GM19351 (cell line): ENCODE results near the gene RASL11A.
"Not testable (repeated sequence)": the region's sequence is repeated elsewhere in the genome, so short reads cannot be mapped to it uniquely, and the experiment has no call there.

Experiments used
- ATAC-seq: cut with Tn5 transposase; IDR thresholded peaks from one replicate; pipeline ENCODE4 v1.9.1; 2021; ENCODE audit warnings: mild to moderate bottlenecking, moderate library complexity; ENCODE audit not compliant: unreplicated experiment

RASL11A gene

GRCh38 chr13:27270594-27271520 lies at the start of gene RASL11A:
Gene RASL11A, plus strand, starts transcription at chr13:27270830. Its CDS starts 115 bp downstream, at chr13:27270945.
- ATAC-seq = peak; percentile 85

GRCh38 chr13:27222100-27222499 lies 48.5 kb upstream of the RASL11A start:
- ATAC-seq = not testable (repeated sequence)

- no peak for ATAC-seq
Observed at GRCh38 chr13:27226991-27227390, 43.6 kb upstream of the RASL11A start.

DNA sequence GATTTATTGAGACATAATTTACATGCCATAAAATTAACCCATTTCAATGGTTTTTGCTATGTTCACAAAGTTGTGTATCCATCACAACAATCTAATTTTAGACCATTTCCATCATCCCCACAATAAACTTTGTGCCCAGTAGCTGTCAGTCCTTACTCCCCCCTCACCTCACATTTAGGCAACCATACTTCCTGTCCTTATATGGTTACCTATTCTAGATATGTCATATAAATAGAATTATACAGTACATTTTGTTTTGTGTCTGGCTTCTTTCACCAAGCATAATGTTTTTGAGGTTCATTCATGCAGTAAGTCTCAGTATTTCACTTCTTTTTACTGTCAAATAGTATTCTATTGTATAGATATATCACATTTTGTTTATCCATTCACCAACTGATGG lies 42.5 kb upstream of the RASL11A start:
- ATAC-seq = no peak

- ATAC-seq = no peak
Observed at GRCh38 chr13:27229642-27230041, 41.0 kb upstream of the RASL11A start.

DNA sequence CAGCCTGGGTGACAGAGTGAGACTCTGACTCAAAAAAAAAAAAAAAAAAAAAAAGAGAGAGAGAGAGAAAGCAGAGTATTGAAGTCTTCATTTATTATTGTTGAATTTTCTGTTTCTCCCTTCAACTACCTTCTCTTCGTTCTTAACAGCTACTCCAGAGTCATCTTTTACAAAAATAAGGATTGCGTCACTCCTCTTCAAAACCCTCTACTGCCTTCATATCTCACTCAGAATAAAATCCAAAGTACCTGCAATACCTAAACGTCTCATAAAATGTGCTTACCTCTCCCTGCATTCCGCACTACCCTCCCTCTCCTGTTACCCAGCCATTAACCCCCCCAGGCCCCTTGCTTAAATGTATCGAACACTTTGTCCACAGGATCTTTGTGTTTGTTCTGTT lies 36.7 kb upstream of the RASL11A start:
- ATAC-seq = no peak

- no peak for ATAC-seq
Observed at GRCh38 chr13:27236478-27236877, 34.2 kb upstream of the RASL11A start.

DNA sequence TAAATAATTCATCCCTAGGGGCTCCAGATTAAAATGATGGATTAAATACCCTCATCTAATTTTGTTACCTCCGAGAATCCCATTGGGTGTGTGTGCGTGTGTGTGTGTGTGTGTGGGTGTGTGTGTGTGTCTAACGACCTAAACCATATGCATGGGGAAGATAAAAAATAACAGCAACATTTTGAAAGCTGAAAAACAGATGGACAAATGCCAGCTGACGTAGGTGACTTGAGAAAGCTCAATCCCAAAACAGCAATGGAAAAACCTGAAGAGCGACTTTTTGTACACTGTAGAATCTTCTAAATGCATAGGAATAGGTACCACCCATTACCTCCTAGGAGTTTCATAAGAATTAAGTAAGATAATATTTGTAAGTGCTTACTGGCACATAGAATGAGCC lies 27.9 kb upstream of the RASL11A start:
- ATAC-seq = no peak

DNA sequence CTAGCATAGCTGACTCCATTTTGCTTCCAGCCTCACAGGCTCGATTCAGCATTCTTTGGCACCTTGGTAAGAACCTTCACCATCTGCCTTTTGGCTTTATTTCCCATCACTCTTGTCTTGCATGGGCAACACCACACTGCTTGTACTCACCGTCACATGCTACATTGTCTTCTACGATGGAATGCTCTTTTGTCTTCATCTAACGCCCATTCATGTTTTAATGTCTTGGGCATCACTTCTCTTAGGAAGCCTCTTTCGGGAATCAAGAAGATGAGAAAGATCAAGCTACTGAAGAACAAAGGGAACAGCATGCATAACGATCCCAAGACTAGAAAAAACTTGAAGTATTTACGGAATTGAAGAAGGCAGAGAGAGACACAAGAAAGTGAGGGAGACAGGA lies 25.0 kb upstream of the RASL11A start:
- ATAC-seq = no peak

DNA sequence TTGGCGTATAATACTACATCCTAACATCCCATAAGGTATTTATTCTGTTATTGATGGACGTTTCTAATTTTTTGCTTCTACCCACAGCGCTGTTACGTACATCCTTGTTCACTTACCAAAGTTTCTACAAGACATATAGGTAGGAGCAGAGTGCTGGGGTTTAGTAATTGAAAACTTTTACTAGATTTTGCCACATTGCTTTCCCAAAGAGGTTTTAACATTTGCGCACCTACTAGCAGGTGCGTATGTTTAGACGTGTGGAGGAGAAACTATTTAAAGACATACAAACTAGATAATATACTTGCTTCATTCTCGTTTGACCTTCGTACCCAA lies 19.8 kb upstream of the RASL11A start:
- ATAC-seq = peak; percentile 22

- peak; percentile 93 for ATAC-seq
Observed at GRCh38 chr13:27251166-27252091, 19.2 kb upstream of the RASL11A start, which contains the start of gene RPL21. Gene RPL21, plus strand, starts transcription at chr13:27251558. Its CDS starts 2,219 bp downstream, at chr13:27253777.

- ATAC-seq = no peak
Observed at GRCh38 chr13:27252467-27252866, 18.2 kb upstream of the RASL11A start.

DNA sequence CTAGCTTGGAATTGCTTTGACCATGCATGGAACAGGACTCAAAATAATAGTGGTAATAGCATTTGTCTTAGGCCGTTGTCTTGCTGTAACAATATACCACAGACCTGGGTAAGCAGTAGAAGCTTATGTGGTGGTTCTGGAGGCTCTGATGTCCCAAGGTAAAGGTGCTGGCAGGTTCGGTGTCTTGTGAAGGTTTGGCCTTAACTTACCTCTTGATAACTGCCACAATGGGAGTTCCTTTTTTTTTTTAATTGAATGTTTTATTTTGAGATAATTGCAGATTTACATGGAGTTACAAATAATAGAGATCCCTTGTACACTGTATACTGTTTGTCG lies 13.4 kb upstream of the RASL11A start:
- no peak for ATAC-seq

- ATAC-seq = no peak
Observed at GRCh38 chr13:27257648-27258253, 12.9 kb upstream of the RASL11A start.

GRCh38 chr13:27258637-27259386 lies 11.8 kb upstream of the RASL11A start:
- no peak for ATAC-seq

- peak; percentile 54 for ATAC-seq
Observed at GRCh38 chr13:27259831-27260230, 10.8 kb upstream of the RASL11A start.

DNA sequence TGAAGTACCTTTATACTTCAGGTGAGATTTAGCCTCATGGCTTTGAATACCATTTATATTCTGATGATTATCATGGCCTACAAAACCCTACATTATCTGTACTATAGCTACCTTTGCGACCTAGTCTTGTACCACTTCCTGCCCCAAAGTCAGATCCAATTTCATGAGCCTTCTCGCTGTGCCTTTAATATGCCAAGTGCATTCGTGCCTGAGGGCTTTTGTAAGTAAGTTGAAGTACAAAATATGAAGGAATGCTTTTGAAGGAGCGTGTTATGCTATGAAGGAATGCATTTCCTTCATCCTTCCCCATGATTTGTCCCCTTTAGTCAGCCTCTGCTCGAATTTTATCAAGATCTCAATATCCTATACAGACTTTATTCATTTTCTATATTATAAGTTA lies 9.2 kb upstream of the RASL11A start:
- ATAC-seq = no peak

GRCh38 chr13:27263438-27263837 lies 7.2 kb upstream of the RASL11A start:
- no peak for ATAC-seq

- ATAC-seq = no peak
Observed at GRCh38 chr13:27264181-27264580, 6.4 kb upstream of the RASL11A start.

DNA sequence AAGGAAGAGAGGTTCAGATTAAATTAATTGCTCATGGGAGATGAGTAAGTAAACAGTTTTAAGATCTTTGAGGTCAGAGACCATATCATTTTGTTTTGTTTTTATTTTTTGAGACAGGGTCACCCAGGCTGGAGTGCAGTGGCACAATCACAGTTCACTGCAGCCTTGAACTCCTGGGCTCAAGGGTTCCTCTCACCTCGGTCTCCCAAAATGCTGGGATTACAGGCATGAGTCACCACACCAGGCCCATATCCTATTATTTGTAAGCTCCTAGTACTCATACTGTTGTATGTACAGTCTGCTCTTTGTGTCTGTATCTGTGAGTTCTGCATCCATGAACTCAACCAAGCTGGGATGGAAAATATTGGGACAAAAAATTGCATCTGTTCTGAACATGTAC lies 6.0 kb upstream of the RASL11A start:
- no peak for ATAC-seq

- ATAC-seq = no peak
Observed at GRCh38 chr13:27266917-27267316, 3.7 kb upstream of the RASL11A start.
